IPS-NIHi11 (cell line): ENCODE results near the gene TFF2.

ENCODE experiments used
- DNase-seq: peaks from one replicate; pipeline ENCODE4 v3.0.0; 2012; ENCODE audit warnings: mixed read lengths, low spot score

TFF2 gene

DNA sequence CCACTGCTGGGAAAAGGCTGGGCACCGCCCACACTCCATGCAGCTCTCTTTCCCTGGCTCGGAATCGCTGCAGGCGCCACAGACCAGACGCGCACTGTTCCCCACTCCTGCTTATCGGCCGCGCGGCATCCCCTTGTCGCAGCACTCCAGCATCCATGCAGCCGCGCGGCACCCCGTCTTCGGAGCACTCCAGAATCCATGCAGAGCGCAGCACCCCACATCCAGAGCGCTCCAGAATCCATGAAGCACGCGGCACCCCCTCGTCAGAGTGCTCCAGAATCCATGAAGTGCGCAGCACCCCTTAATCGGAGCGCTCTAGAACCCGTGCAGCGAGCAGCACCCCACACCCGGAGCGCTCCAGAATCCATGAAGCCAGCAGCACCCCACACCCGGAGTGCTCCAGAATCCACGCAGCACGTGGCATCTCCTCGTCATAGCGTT is 45.1 kb downstream of the TFF2 start:
- DNase-seq = no peak

GRCh38 chr21:42304556-42305454 is 46.0 kb downstream of the TFF2 start:
- no peak for DNase-seq

GRCh38 chr21:42303443-42303842 is 47.4 kb downstream of the TFF2 start:
- DNase-seq = no peak

- DNase-seq = no peak
Measured at GRCh38 chr21:42302794-42303193, 48.0 kb downstream of the TFF2 start.

DNA sequence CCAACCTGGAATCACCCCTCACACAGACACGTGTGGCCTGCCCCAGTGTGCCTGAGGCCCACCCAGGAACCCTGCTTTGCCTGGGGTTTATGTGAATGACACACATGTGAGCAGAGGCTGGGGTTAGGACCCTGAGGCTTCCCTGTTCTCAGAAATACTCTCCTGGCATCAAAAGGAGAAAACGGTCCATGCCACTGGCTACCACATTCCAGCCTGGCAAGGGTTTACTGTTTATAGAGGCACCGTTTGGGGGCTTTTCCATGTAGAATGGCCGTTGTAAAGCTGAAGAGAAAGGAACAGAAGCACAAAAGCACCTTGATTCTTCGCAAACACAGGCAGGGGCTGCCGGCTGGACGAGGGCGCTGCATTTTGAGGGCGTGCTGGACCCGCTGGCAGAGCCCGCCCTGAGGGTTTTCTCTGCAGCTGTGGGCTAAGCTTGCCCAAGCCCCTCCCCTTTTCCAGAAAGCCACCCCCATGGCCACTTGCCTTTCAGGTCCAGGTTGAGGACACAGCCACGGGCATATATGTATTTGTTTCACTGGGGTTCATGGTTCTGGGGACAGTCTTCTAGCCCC is 48.6 kb downstream of the TFF2 start:
- no peak for DNase-seq

DNA sequence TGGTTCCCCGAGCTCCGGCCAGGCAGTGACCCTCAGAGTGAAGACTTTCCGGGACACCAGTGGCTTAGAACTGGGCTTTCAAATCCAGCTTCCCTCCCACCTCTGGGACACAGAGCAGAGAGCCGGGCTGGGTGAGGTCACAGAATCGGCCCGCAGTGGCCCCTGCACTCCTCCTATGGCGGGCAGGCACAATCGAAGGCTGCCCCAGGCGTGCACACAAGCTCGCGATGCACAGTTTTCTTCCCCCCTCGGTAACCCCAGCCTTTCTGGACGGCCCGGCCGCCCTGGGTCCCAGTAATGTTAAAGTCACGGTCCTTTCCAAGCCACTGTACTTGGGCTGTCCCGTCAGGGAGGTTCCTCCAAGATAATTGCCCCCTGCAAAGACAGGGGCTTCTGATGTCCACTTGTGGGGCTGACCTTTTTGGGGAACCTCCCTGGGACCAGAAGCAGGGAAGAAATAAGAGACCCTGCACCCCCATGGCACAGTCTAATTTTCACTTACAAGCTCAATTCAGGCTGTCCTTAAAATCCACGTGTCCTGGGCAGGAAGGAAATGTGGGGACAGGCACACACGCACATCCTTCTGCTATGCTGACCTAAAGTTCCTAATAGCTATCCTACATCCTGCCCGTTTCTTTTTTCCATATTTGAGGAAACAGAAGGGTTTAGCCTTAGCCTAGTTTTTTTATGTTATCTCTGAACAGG is 49.3 kb downstream of the TFF2 start:
- DNase-seq = no peak

DNA sequence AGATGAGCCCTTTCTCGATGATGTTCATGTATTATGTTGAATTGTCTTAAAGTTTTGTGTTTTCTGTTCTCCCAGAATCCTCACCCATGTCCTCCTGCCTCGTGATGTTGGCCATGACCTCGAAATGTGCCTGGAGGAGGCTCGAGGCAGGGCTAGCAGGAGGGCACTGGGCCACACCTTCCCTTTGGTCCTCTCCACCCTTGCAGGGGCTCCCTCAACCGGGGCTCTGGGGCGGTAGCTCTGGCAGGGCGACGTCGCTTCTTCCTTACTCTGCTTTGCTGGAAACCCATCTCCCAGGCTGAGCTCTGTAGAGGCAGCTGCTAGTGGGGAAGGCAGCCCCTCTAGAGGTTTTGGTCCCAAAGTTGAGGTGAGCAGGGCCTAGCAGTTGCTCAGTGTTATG is 49.8 kb downstream of the TFF2 start:
- DNase-seq = no peak

DNA sequence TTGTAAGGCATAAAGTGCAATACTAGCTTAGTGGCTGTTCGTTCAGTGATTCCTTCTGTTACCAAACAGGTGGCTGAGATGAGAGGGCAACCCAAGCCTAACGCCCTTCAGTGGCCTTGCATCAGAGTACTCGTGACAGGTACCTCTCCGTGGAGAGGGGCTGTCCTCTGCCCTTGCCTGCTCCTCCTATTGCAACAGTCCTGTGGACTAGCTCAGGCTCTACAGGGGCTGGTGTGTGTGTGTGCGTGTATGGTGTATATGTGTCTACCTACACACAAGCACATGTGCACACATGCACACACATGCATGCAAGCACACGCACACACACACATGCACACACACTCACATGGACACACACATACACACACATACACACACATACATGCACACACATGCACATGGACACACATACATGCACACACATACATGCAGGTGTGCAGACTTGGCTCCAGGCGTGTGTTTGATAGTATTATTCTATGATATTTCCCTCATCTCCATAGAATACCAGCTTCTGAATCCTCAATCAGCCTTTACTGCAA is 50.7 kb downstream of the TFF2 start:
- DNase-seq = no peak

GRCh38 chr21:42299324-42300044 is 51.3 kb downstream of the TFF2 start:
- DNase-seq = no peak

GRCh38 chr21:42298657-42299056 is 52.1 kb downstream of the TFF2 start:
- DNase-seq = no peak

DNA sequence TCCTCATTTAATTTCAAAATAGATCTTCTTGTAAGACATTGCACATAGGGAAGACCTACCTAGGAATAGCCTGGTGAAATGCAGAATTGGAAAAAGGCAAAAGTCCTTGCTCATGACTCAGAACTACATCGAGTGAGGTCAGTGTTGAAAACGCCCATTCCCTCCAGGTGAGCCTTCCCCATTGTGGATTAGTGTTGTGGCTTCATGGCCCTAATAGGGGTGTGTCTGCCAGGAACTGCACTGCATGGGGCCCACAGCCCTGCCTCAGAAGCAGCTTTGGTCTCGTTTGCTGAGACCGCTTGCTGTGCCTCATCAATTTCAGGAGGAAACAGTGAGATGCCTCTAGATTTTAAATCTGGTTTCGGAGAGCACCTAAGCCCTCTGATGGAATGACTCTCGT is 52.6 kb downstream of the TFF2 start:
- peak; percentile 73 for DNase-seq

- no peak for DNase-seq
Measured at GRCh38 chr21:42297377-42297776, 53.4 kb downstream of the TFF2 start.

DNA sequence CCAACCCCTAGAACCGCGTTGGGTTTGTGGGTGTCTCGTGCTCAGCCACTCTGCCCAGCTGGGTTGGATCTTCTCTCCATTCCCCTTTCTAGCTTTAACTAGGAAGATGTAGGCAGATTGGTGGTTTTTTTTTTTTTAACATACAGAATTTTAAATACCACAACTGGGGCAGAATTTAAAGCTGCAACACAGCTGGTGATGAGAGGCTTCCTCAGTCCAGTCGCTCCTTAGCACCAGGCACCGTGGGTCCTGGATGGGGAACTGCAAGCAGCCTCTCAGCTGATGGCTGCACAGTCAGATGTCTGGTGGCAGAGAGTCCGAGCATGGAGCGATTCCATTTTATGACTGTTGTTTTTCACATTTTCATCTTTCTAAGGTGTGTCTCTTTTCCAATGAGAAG is 54.3 kb downstream of the TFF2 start:
- DNase-seq = no peak
